Activated naive CD4-positive, alpha-beta T cell treated with anti-CD3 and anti-CD28 coated beads, Interleukin-2, amount 50 U/mL, for 16 hours (primary cell): ENCODE data around the gene PKLR.

Experiments used
- DNase-seq: peaks from one replicate; pipeline ENCODE4 v3.0.0-alpha.2; 2020

PKLR gene

DNA sequence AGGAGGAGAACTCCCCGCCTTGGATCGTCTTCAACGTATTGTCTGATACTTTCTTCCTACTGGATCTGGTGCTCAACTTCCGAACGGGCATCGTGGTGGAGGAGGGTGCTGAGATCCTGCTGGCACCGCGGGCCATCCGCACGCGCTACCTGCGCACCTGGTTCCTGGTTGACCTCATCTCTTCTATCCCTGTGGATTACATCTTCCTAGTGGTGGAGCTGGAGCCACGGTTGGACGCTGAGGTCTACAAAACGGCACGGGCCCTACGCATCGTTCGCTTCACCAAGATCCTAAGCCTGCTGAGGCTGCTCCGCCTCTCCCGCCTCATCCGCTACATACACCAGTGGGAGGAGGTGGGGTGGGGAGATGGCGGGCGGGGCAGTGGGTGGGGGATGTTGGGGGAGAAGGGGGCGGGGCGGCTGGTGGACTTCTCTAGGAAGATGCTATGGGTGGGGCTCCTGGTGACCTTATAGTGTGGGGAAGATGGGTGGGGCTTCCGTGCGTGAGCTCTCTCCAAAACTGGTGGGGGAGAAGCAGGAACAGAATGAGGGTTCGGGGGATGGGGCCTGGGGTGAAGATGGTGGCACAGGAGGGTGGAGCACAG lies 18.6 kb downstream of the PKLR start:
- DNase-seq, result no peak

DNA sequence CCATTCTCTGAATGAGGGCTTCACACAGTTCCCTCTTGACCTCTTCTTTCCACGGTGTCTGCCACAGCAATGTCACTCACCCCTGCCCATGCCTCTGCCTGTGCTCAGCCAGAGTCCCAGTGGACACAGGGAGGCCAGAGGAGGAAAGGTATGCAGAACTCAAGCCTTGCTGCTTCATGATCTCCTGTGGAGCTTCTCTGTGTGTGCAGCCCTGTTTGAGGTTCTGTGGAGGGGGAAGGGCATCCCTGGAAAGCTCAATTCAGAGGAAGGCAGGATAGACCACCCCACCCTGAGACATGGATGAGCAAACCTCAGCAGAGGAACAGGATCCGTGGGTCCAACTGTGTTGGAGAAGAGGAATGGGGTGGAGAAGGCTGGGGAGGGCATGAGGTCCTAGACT lies 22.0 kb downstream of the PKLR start:
- no peak for DNase-seq

DNA sequence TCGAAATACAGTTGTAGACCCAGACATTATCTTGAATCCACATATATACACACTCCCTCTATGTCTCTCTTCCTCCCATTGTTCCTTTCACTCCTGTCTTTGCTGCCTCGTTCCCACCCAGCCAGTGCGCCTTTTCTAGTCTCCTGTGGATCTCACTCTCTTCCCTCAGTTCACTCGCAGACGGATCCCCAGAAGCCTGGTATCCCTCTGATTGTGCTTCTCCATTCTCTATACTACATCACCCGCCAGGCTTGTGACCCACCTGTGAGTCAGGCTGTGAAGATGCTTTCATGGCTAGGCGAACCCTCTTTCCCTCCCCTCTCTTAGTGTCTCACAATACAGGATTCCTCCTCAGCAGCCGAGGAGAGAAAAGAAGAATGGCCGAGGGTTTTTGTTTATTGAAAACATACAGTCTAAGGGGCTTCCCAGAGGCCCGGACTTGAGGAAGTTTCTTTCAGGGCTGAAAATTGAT lies 22.5 kb downstream of the PKLR start:
- no peak for DNase-seq

DNA sequence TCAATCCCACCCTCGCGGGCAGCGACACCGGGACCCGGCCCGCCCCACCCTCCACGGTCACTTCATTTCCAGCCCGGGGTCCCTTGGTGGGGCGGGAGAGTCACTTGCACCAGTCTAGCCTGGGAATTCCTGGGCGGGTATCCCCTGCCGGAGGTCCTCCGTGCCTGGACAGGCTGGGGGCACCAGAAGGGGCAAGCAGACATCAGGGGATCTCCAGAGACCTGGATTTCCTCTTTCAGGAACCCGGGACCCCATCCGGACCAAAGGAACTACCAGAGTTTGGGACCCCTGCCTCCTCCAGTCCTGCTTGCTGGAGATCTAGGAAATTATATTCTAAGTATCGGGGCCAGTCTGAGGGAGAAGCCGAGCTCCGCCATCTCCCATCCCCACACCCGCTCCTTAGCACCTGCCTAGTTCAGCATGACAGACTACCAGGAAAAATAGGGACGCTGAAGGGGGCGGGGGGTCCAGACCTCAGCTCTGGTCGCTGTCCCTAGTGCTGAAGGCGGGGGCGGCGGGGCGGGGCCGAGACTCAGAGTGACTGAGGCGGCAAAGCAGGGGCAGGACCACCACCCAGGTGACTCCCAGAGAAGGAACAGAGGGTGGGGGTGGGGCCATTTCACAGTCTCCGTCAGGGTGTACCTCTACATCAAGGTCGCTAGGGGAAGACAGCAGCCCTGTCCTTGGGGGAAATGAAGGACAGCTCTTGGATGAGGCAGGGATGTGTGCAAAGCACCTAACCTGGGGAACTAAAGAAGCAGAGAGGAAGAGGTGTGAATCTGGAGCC lies 23.1 kb downstream of the PKLR start:
- DNase-seq, result peak; percentile 82

DNA sequence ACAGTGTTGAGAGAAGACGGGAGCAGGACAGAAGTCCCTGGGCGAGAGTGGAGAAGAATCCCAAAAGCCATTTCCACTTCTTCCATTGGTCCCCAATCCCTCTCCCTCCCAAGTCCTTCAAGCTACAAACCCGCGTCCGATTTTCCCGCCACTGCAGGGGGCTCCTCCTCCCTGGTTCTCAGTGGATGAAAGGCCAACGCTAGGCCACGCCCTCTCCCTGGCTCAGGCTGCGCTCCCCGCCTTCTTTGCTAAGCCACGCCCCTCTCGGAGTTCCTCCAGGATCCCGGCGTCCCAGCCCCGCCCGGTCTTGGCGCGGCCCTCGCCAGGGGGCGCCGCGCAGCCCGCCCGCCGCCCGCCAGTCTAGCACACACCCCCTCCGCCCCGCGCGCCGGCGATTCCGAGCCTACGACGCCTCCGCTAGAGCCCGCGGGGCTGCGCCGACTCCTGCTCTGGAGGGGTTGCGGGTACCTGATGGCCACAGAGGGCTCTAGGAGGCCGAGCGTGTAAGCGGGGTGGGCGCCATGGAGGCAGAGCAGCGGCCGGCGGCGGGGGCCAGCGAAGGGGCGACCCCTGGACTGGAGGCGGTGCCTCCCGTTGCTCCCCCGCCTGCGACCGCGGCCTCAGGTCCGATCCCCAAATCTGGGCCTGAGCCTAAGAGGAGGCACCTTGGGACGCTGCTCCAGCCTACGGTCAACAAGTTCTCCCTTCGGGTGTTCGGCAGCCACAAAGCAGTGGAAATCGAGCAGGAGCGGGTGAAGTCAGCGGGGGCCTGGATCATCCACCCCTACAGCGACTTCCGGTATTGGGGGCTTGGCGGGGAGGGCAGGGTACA lies 24.0 kb downstream of the PKLR start, which contains the start of gene HCN3:
Gene HCN3 (plus strand): TSS at position 394 of the 832 bp plus-strand sequence. CDS start 128 bp downstream, at position 522.
- peak; percentile 93 for DNase-seq

DNA sequence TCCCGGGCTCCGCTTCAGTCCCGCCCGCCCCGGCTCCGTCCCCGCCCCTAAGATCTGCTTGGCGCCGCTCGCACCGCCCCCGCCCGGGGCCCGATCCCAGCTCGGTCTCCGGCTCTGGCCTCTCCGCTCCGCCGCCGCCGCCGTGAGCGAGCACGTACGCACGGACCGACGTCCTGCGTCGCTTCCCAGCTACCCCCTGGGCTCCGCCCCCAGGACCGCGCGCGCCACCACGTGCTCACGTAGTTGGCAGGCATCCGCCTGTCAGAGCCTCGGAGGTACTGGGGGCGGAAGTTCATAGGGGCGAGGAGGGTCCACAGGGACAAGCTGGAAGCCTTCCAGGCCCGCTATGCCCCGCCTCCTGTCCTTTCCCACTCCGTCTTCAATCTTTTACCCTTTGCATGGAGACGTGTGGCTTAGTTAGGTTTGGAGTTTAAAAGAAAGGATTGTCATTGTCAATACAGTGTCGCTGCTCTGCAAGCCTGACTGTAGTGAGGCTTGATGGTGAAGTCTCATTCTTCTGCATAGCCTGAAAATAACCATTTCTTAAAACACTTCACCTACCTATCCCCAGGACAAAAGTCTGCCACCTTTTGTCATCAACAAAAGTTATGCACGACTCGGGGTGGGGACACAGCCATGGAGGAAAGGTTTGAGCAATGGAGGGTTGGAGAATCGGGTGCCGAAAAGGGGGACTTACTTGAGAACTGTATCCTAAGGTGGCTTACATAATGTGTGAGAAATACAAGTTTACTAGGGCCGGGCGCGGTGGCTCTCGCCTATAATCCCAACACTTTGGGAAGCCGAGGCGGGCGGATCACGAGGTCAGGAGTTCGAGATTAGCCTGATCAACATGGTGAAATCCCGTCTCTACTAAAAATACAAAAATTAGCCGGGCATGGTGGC lies 27.6 kb downstream of the PKLR start, which contains the start of gene CLK2:
Gene CLK2 (minus strand): TSS at position 162 of the 903 bp plus-strand sequence. CDS start 2,527 bp downstream, outside the sequence.
- DNase-seq, result peak; percentile 99

DNA sequence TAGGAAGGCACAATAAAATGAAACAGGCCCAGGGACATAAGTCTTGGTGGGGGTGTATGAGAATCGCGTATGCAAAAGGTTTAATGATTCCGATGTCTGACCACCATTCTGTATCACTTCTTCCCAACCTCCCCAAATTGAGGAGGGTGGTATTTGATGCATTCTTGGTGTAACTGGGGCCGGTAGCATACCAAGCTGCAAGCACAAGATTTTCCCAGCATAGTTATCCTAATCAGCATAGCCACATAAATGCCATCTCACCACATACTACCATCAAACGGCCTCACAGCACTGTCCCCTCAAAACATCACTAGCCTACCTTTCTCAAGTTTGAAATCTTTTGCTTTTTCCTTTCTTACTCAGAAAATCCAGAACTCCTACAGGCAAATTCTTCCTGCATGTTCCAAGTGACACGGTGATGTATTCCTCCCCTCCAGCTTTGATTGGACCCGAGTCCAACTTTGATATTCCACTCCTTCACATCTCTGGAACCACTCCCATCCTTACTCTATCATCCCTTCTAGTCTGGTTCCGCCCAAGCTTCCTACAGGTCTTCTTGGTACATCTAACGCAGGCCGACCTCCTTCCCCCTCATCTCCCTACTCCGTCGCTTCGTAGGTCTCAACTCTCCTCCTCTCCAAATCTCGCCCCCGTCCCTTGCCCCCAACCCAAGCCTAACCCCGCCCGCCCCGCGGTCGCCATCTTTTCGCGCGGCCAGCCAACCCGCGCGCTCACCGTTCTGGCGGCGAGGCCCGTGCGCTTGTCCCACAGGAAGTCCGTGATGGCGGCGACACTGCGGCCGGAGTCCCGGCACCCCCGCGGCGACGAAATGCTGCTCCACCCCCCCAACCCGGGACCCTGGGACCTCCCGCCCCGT lies 28.5 kb downstream of the PKLR start:
- no peak for DNase-seq

DNA sequence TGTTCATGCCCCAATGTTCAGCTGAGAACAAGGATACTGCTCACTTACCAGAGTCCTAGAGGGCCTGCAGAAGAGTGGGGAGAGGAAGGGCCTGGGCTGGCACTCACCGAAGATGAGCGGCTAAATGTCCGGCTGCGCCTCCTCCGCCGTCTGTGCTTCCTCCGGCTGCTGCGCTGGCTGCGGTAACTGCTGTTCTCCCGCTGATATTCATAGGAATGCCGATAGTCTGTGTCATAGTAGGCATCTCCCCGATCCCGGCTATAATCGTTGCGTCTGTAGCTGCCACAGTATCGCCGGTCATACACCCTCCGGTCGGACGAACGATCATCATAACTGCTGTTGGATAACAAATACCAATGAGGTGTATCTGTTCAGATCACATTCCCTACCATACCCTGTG lies 31.9 kb downstream of the PKLR start:
- no peak for DNase-seq

DNA sequence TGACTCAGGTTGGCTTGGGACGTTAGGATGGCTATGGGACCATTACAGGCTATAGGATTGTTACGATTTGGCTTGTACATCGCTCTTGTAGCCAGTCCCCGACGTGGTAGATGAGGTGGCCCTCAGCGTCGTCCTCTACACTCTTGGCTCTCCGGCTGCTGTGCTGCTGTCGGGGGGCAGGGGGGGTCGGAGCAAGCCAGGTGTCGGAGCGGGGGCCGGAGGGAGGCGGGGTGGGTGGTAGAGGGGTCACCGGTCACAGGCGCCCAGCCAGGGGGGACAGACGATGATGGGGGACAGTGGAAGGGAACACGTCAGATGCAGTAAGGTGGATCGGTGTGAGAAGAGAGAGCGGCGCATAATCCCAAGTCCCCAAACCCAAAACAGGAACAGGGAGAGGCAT lies 32.6 kb downstream of the PKLR start:
- no peak for DNase-seq

DNA sequence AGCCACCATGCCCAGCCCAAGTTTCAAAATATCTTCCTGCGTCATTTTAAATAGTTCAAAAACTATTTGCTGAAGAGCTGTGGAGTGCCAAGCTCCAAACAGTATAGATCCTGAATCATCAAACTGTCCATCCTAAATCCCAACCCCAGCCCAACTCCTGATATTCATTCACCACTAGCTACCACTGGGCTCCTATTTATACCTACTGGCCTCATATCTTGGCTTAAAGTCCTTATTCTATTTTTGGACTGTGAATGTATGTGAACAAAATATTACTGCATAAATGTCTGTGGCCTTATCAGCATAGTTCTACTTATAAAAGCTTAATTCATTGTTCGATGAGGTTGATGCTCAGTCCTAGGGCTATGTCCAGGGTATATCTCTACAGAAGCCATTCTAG lies 33.9 kb downstream of the PKLR start:
- DNase-seq, result no peak

DNA sequence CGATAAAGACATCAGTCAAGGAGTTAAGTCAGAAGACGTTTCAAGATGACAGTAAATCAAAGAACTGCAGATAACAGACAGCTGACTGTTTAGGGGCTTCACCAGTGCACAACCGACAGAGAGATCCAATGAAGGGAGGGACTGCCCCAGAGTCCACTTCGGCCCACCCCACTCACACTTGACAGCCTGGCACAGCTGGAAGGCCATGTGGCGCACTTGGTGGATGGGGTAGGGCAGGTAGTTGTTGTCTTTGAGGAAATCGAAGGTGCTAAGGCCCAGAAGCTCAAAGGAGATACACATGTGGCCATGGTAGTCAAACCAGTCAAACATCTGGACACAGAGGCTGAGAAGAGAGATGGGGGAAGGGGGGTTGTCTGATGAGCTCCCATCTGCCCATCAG lies 34.7 kb downstream of the PKLR start:
- no peak for DNase-seq

DNA sequence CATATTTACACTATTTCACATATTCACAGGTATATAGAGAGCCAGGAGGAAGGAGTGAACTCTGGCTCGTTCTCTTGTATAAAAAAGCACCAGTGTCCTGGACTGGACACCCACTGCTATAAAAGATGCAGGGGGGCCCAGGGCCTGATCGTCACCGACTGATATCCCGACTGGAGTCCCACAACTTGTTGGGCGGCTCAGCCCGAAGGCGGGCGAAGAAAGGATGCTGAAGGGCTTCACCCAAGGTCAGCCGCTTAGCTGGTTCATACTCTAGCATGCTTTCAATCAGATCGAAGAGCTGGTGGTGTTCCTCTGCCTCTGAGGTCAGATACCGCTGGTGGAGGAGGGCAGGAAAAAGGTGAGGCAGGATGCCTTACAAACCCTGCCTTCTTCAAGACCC lies 38.2 kb downstream of the PKLR start:
- no peak for DNase-seq

DNA sequence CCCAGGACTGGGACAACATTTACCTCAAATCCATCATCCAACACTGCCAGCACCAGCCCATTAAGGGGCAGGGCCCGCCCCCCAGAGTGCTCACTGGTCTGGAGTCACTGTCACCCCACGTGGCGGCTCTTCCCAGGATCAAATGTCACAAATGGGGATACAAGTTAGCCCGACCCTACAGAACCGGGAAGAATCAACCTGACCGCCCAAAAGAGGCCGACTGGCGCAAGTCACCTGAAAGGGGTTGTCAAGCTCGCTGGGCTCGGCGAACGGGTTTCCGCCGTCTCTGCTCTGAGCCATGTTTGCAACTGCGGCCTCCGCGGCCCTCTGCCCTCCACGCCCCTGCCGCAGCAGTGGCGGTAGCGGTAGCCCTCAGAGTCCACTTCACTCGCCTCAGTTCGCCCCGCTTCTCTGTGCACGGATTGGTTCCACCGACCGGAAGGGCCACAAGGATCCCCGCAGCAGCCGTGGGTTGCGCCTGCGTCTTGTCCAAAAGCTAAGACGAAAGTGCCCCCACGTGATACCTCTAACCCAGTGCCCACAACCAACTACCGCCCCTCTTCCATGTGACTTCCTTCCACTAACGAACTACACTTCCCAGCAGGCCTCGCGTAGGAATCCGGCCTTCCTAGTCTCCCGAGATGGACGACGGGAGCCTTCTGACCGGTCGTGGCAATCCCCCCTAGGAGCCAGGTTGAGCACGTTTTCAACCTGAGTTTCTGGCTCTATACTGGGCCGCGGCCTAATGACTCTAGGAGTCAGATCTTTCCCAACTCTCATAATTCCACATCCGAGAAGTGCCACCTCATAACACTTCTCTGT lies 39.2 kb downstream of the PKLR start, which contains the start of gene SCAMP3:
Gene SCAMP3 (minus strand): TSS at position 509 of the 822 bp plus-strand sequence. CDS start 209 bp downstream, at position 300.
- DNase-seq, result peak; percentile 82

DNA sequence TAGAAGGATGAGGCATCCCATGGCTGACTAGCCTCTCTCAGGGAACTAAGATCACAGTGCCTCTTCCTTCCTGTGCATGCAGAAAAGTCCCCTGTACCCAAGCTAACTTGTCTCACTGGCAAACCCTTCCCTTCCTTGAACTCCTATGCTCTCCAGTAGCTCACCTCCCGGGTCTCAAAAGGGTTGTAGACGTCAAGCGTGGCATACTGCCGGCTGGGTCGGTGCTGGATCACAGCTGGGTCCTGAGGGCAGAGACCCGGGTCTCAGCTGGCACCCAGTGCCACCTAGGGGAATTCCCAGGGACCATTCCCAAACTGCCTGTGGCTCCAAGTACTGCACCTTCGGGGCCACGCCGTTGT lies 39.8 kb downstream of the PKLR start:
- no peak for DNase-seq

DNA sequence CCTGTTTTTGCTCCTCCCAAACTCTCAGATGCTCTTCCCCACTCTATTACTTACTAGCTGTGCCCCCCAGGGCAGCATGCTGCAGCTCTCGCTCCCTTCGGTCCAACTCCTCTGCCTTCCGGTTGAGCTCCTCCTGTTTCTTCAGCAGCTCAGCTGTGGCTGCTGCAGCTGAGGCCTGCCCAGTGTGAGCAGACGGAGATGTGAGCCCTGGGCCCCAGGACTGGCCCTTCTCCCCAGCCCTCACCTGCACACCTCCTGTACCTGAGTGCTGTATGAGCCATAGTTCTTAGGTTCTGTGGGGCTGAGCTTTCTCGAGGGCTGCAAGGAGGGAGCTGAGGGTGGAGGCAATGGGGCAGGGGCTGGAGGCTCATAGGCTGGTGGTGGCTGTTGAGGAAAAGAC lies 41.0 kb downstream of the PKLR start:
- DNase-seq, result no peak

DNA sequence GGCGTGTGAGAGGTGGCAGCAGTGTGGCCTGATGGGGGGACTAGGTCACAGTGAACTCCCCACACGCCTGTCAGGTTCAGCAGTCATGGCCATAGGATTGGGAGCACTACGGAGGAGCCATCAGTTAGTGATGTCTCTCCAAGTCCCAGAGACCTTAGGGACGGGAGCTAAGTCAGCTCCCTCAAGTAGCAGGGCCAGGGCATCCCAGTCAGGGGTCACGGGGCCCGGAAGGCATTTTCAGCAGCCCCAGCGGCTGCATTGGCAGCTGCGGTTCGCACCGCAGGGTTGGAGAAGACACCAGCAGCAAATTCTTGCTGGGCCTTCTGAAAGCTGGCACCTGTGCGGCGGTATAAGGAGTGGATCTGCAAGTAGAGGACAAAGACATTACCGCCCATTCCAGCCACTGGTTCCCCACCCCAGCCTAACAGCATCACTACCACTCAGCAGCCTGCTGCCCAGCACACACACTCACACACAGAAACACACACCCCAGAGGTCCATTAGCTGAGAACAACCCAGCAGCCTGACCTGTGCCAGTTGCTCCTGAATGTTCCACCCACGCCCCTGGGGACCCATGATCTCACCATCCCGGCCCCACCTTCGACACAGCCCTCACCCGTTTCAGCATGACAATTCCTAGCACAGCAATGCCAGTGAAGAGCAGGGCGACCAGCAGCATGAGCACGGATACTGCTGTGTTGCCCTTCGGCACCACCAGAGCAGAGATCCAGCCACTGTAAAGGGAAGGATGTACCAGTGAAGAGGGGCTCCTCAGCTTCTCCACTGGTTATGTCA lies 45.0 kb downstream of the PKLR start:
- no peak for DNase-seq

DNA sequence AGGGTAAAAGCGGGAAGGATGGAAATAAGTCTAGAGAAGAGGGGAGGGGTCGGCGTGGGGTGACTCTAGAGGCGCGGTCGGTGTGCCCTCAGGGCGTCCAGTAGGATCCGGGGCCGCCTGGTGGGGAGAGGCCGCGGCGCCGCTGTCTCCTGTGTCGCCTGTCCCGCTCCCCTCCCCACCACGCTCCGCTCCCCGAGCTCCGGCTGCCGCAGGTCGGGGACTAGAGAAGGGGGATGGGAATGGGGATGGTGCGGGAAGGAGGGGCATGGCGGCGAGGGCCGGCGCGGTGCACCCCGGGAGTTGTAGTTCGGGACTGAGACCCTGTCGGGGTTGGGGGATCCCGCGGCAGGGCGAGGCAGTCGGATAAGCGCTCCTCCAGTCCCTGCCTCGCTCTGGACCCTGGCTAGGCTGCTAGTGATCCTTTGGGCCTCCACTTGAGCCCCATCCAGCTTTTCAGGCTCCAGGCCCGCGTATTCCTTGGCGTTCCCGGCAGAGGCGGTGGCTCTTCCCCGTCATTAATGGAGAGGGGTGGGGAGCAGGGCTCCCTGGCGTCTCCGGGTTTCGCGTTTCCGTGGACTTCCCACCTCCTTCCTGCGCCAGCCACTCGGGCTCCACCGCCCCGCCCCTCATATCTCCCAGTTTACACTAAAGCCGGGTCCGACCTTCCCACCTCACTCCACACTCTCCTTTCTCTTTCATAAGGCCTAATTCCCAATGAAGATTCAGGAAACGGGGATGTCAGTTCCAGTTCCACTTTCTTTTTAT lies 45.8 kb downstream of the PKLR start, which contains the start of gene ENTREP3:
Gene ENTREP3 (minus strand): TSS at position 241 of the 765 bp plus-strand sequence. CDS start 606 bp downstream, outside the sequence.
- peak; percentile 80 for DNase-seq

DNA sequence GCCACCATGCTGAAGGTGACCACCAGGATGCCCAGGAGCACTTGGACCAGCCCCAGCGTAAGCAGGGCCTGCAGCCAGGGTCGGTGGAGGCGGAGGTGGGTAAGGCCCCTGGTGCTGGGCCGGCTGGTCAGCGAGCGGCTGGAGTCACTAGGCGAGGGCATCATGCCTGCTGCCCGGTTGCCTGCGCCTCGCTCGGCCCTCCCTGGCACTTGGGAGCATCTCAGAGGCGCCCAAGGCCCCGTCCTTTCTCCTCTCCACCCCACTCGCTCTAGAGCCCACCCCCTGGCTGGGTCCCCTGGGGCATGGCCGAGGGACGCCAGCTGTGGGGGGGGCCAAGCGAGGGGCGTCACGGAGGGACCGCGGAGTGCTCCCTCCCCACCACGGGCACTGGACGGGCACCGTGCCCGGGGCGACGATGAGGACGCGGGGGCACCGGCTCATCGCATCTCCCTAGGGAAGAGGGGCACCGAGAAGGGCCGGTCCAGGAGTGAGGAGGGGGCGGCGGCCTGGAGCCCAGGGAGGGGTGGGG lies 46.5 kb downstream of the PKLR start:
- no peak for DNase-seq
